GM10847 (cell line): ENCODE measurements around the gene PLEKHA8.

ENCODE experiments used
- POLR2A ChIP-seq: IDR thresholded peaks from 2 replicates; pipeline ENCODE4 v1.6.1; 2011; ENCODE audit not compliant: insufficient read length; ENCODE audit errors: extremely low read depth

Gene PLEKHA8

GRCh38 chr7:30038196-30038980, 10.2 kb downstream of the PLEKHA8 start:
- TF ChIP-seq POLR2A = no peak

GRCh38 chr7:30040938-30041337, 12.7 kb downstream of the PLEKHA8 start:
- TF ChIP-seq POLR2A = no peak

GRCh38 chr7:30041526-30042269, 13.5 kb downstream of the PLEKHA8 start:
- no peak for TF ChIP-seq POLR2A

- no peak for TF ChIP-seq POLR2A
Measured at GRCh38 chr7:30046127-30046770, 18.0 kb downstream of the PLEKHA8 start.

- TF ChIP-seq POLR2A = no peak
Measured at GRCh38 chr7:30047124-30047523, 18.9 kb downstream of the PLEKHA8 start.

GRCh38 chr7:30048582-30048981, 20.4 kb downstream of the PLEKHA8 start:
- no peak for TF ChIP-seq POLR2A

- no peak for TF ChIP-seq POLR2A
Measured at GRCh38 chr7:30049173-30049572, 21.0 kb downstream of the PLEKHA8 start.

GRCh38 chr7:30053068-30053467, 24.9 kb downstream of the PLEKHA8 start:
- TF ChIP-seq POLR2A = no peak

- TF ChIP-seq POLR2A = no peak
Measured at GRCh38 chr7:30057741-30058140, 29.5 kb downstream of the PLEKHA8 start.

- TF ChIP-seq POLR2A = no peak
Measured at GRCh38 chr7:30062587-30062986, 34.4 kb downstream of the PLEKHA8 start.

GRCh38 chr7:30065746-30066145, 37.5 kb downstream of the PLEKHA8 start:
- TF ChIP-seq POLR2A = no peak

- TF ChIP-seq POLR2A = no peak
Measured at GRCh38 chr7:30066687-30067086, 38.5 kb downstream of the PLEKHA8 start.

GRCh38 chr7:30068117-30068516, 39.9 kb downstream of the PLEKHA8 start:
- TF ChIP-seq POLR2A = no peak

GRCh38 chr7:30069096-30069867, 41.1 kb downstream of the PLEKHA8 start:
- TF ChIP-seq POLR2A = no peak

- TF ChIP-seq POLR2A = no peak
Measured at GRCh38 chr7:30070052-30070451, 41.8 kb downstream of the PLEKHA8 start.

GRCh38 chr7:30072735-30073134, 44.5 kb downstream of the PLEKHA8 start:
- TF ChIP-seq POLR2A = no peak
